Endothelial cell of umbilical vein (primary cell): ENCODE results near the gene TFF1.

ENCODE experiments used
- CTCF ChIP-seq, 2 donors: IDR thresholded peaks; 1 replicate in 1 of 2; 2 replicates in 1 of 2; pipeline ENCODE4 v1.5.1; 2011; ENCODE audit warnings: low read length in 2 of 2, mild to moderate bottlenecking in 2 of 2, moderate library complexity in 2 of 2, control low read depth in 1 of 2, inconsistent platforms in 1 of 2, low read depth in 1 of 2; ENCODE audit not compliant: insufficient read depth in 1 of 2; ENCODE audit errors: extremely low read depth in 1 of 2
- EZH2 ChIP-seq: IDR thresholded peaks from 2 replicates; pipeline ENCODE4 v1.6.1; 2012; ENCODE audit warnings: borderline replicate concordance, low read depth, mild to moderate bottlenecking, moderate library complexity, low read length, inconsistent platforms; ENCODE audit not compliant: severe bottlenecking
- POLR2A ChIP-seq: IDR thresholded peaks from 2 replicates; pipeline ENCODE4 v1.6.1; 2012; ENCODE audit warnings: low read depth, mild to moderate bottlenecking, control low read depth, low read length
- POLR2AphosphoS5 ChIP-seq: IDR thresholded peaks from 2 replicates; pipeline ENCODE4 v1.6.1; 2012; ENCODE audit warnings: low read depth, mild to moderate bottlenecking, control low read depth, low read length, moderate library complexity; ENCODE audit not compliant: insufficient read depth

- TF ChIP-seq POLR2AphosphoS5 (no peak), EZH2 (no peak), CTCF (IDR thresholded peaks at IDR 0.05; ENCODE audit: extremely low read depth in 1 of 2, insufficient read depth in 1 of 2, low read depth in 1 of 2, low read length in 2 of 2) (no peak), POLR2A (no peak)
These were observed 30.7 kb upstream of the TFF1 start for GRCh38 chr21:42396799-42397745.
